T-helper 1 cell treated with Interleukin-12 subunit alpha and Interleukin-12 subunit beta and Interleukin-4 antibody, amounts not matched to agents 30 μg/mL and 1 μg/mL, for 36 hours (primary cell): ENCODE data around the gene ZNF322.
"Not testable (repeated sequence)": the region's sequence is repeated elsewhere in the genome, so short reads cannot be mapped to it uniquely, and the experiment has no call there.

ENCODE experiments used
- H3K27ac Mint-ChIP-seq: one replicate; pipeline ENCODE4 v1.8.0; 2021; ENCODE audit warnings: mild to moderate bottlenecking, mixed read lengths
- H3K27me3 Mint-ChIP-seq: one replicate; pipeline ENCODE4 v1.8.0; 2021; ENCODE audit warnings: low read depth, mixed read lengths
- H3K36me3 Mint-ChIP-seq: one replicate; pipeline ENCODE4 v1.8.0; 2021; ENCODE audit warnings: low read depth, mixed read lengths
- H3K4me1 Mint-ChIP-seq: one replicate; pipeline ENCODE4 v1.8.0; 2021; ENCODE audit warnings: low read depth, mixed read lengths
- H3K4me3 Mint-ChIP-seq: one replicate; pipeline ENCODE4 v1.8.0; 2021; ENCODE audit warnings: mild to moderate bottlenecking, moderate library complexity, mixed read lengths
- H3K9me3 Mint-ChIP-seq: one replicate; pipeline ENCODE4 v1.8.0; 2021; ENCODE audit warnings: mixed read lengths

ZNF322 gene, protein sequence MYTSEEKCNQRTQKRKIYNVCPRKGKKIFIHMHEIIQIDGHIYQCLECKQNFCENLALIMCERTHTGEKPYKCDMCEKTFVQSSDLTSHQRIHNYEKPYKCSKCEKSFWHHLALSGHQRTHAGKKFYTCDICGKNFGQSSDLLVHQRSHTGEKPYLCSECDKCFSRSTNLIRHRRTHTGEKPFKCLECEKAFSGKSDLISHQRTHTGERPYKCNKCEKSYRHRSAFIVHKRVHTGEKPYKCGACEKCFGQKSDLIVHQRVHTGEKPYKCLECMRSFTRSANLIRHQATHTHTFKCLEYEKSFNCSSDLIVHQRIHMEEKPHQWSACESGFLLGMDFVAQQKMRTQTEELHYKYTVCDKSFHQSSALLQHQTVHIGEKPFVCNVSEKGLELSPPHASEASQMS

GRCh38 chr6:26659042-26659999, at the start of gene ZNF322:
ZNF322 (minus strand) TSS chr6:26659746; CDS start chr6:26638553, 21,193 bp downstream.
- Mint-ChIP-seq H3K36me3 (peaks cover 20% of the 10 kb centered on the region), H3K9me3 (peaks cover 3% of the 10 kb centered on the region), H3K4me1 (peaks cover 15% of the 10 kb centered on the region), H3K27me3 (peaks cover 22% of the 10 kb centered on the region), H3K27ac (peak within 1 kb of the TSS; percentile 13), H3K4me3 (peak within 1 kb of the TSS; percentile 83)

DNA sequence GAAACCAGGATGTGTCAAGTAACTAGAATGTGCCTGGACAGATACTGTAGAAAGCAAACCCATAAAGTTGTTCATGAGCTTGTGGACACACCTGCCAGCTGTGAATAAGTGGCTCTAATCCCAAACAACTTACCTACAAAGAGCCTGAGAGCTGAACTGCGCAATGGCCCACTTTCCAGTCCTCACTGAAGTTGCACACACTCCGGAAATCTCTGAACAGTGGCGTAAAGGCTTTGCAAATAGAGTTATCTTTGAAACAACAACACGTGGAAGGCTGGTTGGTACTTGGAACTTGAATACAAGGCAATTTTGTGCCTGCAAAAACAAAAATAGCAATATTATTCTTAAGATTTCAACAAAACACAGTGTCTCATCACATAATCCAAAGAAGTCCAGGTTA, 46.2 kb upstream of the ZNF322 start:
- not testable (repeated sequence) for H3K27me3 Mint-ChIP-seq, H3K4me3 Mint-ChIP-seq, H3K4me1 Mint-ChIP-seq, H3K27ac Mint-ChIP-seq, H3K9me3 Mint-ChIP-seq, H3K36me3 Mint-ChIP-seq

- not testable (repeated sequence) for H3K9me3 Mint-ChIP-seq, H3K36me3 Mint-ChIP-seq, H3K4me3 Mint-ChIP-seq, H3K27ac Mint-ChIP-seq, H3K27me3 Mint-ChIP-seq, H3K4me1 Mint-ChIP-seq
Observed at GRCh38 chr6:26705352-26705751, 45.8 kb upstream of the ZNF322 start.

- H3K36me3 Mint-ChIP-seq, H3K4me1 Mint-ChIP-seq, H3K9me3 Mint-ChIP-seq, H3K4me3 Mint-ChIP-seq, H3K27ac Mint-ChIP-seq, H3K27me3 Mint-ChIP-seq: not testable (repeated sequence)
Observed at GRCh38 chr6:26701023-26701747, 41.6 kb upstream of the ZNF322 start.

DNA sequence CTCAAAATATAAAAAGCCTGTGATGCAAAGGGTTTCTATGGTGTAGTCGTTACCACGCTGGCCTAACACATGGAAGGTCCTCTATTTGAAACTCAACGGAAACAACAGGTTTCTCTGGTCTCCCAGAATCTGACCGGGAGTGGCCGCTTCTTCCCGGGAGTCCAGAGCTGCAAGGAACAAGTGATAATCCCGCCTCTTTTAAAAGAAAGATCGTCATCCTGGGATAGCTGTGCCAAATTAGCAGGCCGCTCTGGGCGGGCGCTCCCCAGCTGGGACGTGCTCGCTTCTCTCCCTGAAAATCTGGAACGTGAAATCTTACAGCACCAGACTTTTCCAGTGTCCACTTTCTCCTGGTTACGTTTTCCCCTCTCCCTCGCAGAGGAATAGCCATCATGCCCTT, 38.0 kb upstream of the ZNF322 start:
- H3K4me3 Mint-ChIP-seq, H3K9me3 Mint-ChIP-seq, H3K27ac Mint-ChIP-seq, H3K4me1 Mint-ChIP-seq, H3K36me3 Mint-ChIP-seq, H3K27me3 Mint-ChIP-seq: not testable (repeated sequence)

GRCh38 chr6:26689324-26689947, 29.9 kb upstream of the ZNF322 start:
- H3K36me3 Mint-ChIP-seq, H3K9me3 Mint-ChIP-seq, H3K4me1 Mint-ChIP-seq, H3K27ac Mint-ChIP-seq, H3K27me3 Mint-ChIP-seq, H3K4me3 Mint-ChIP-seq: not testable (repeated sequence)

DNA sequence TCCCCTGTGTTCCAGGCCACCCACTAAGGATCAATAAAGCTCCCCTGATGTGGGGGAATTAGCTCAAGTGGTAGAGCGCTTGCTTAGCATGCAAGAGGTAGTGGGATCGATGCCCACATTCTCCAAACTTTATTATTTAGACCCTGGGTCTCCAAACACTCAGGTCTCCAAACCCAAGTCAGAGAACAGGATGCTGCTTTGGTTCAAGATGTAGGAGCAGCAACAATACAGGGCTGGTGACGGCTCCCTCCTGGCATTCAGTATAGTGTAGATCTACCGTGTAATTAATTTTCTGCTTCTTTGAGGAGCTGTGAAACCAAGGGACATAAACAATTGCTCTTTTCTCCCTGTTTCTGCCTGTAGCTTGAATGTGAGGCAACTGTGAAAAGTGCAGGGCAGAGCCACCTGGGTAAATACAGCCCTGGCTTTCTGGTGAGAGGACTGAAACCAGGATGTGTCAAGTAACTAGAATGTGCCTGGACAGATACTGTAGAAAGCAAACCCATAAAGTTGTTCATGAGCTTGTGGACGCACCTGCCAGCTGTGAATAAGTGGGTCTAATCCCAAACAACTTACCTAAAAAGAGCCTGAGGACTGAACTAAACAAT, 23.0 kb upstream of the ZNF322 start:
- not testable (repeated sequence) for H3K27ac Mint-ChIP-seq, H3K9me3 Mint-ChIP-seq, H3K4me1 Mint-ChIP-seq, H3K27me3 Mint-ChIP-seq, H3K36me3 Mint-ChIP-seq, H3K4me3 Mint-ChIP-seq

- not testable (repeated sequence) for H3K4me3 Mint-ChIP-seq, H3K4me1 Mint-ChIP-seq, H3K27me3 Mint-ChIP-seq, H3K36me3 Mint-ChIP-seq, H3K27ac Mint-ChIP-seq, H3K9me3 Mint-ChIP-seq
Observed at GRCh38 chr6:26673287-26673686, 13.7 kb upstream of the ZNF322 start.

DNA sequence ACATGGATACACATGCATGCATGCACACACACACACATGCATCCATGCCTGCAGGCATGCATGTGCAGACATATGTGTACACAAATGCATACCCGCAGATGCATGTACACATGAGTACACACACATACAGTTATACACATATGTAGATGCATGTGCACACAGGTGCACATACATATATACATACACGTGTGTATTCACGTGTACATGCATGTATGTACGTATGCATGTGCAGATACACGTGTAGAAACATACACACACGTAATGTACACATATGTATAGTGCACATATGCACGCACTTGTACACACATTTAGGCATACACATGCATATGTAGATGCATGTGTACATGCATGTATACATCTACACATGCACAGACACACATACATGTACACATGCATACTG, 11.0 kb upstream of the ZNF322 start:
- H3K4me3 Mint-ChIP-seq, H3K27ac Mint-ChIP-seq, H3K27me3 Mint-ChIP-seq, H3K4me1 Mint-ChIP-seq, H3K9me3 Mint-ChIP-seq, H3K36me3 Mint-ChIP-seq: not testable (repeated sequence)

- H3K36me3 Mint-ChIP-seq, H3K27ac Mint-ChIP-seq, H3K4me3 Mint-ChIP-seq, H3K27me3 Mint-ChIP-seq, H3K4me1 Mint-ChIP-seq, H3K9me3 Mint-ChIP-seq: not testable (repeated sequence)
Observed at GRCh38 chr6:26670003-26670402, 10.5 kb upstream of the ZNF322 start.

- peak overlapping the region; percentile 10 for H3K27ac Mint-ChIP-seq
Observed at GRCh38 chr6:26660000-26660361, 435 bp upstream of the ZNF322 start.

GRCh38 chr6:26657256-26657655, 2.3 kb downstream of the ZNF322 start:
- H3K27me3 Mint-ChIP-seq, result peaks cover 10% of the 10 kb centered on the region
- H3K36me3 Mint-ChIP-seq, result peaks cover 30% of the 10 kb centered on the region
- H3K27ac Mint-ChIP-seq, result no peak overlapping the region
- peaks cover 3% of the 10 kb centered on the region for H3K9me3 Mint-ChIP-seq
- peaks cover 15% of the 10 kb centered on the region for H3K4me1 Mint-ChIP-seq
- H3K4me3 Mint-ChIP-seq, result no peak overlapping the region

More at GRCh38 chr6:26660000-26660361, 435 bp upstream of the ZNF322 start:
- Mint-ChIP-seq H3K4me1 (peaks cover 15% of the 10 kb centered on the region), H3K36me3 (peaks cover 18% of the 10 kb centered on the region), H3K9me3 (peaks cover 3% of the 10 kb centered on the region), H3K27me3 (peaks cover 25% of the 10 kb centered on the region), H3K4me3 (peak overlapping the region; percentile 83)

DNA sequence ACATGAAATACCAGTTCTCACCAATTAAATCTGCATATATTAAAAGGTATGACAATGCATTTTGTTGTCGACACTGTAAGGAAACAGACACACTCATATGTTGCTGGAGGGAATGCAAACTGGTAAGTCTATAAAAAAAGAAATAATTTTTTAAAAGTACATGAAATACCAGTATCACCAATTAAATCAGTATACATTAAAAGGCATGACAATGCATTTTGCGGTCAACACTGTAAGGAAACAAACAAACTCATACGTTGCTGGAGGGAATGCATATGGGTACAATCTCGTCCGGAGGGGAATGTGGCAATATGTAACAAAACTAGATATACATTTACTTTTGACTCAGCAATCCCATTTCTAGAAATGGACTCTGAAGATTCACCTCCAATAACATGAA, 6.5 kb downstream of the ZNF322 start:
- peaks cover 19% of the 10 kb centered on the region for H3K9me3 Mint-ChIP-seq
- H3K36me3 Mint-ChIP-seq, result peaks cover 44% of the 10 kb centered on the region
- H3K4me1 Mint-ChIP-seq, result peaks cover 2% of the 10 kb centered on the region
- no peak overlapping the region for H3K27ac Mint-ChIP-seq
- no peak overlapping the region for H3K4me3 Mint-ChIP-seq
- no peaks in the 10 kb centered on the region for H3K27me3 Mint-ChIP-seq
